Activated naive CD8-positive, alpha-beta T cell treated with anti-CD3 and anti-CD28 coated beads, Interleukin-2, amount 50 U/mL, for 24 hours (primary cell): ENCODE results near the gene MBD6.
"Not testable (repeated sequence)": the region's sequence is repeated elsewhere in the genome, so short reads cannot be mapped to it uniquely, and the experiment has no call there.

Source experiments
- ATAC-seq: fragments of 150-1000 bp; cut with Tn5 transposase; one replicate; pipeline ENCODE4 v1.10.0; 2021
- DNase-seq: peaks from one replicate; pipeline ENCODE4 v3.0.0; 2021
- H3K27ac Mint-ChIP-seq: one replicate; pipeline ENCODE4 v1.8.0; 2021; ENCODE audit warnings: mild to moderate bottlenecking, mixed read lengths
- H3K27me3 Mint-ChIP-seq: one replicate; pipeline ENCODE4 v1.8.0; 2021; ENCODE audit warnings: mixed read lengths
- H3K36me3 Mint-ChIP-seq: one replicate; pipeline ENCODE4 v1.8.0; 2021; ENCODE audit warnings: low read depth, mixed read lengths
- H3K4me1 Mint-ChIP-seq: one replicate; pipeline ENCODE4 v1.8.0; 2021; ENCODE audit warnings: mixed read lengths
- H3K4me3 Mint-ChIP-seq: one replicate; pipeline ENCODE4 v1.8.0; 2021; ENCODE audit warnings: mild to moderate bottlenecking, moderate library complexity, mixed read lengths
- H3K9me3 Mint-ChIP-seq: one replicate; pipeline ENCODE4 v1.8.0; 2021; ENCODE audit warnings: mixed read lengths

Gene MBD6

GRCh38 chr12:57551637-57552305, 29.1 kb downstream of the MBD6 start:
- Mint-ChIP-seq H3K4me1 (peaks cover 20% of the 10 kb centered on the region), H3K36me3 (no peaks in the 10 kb centered on the region), H3K4me3 (no peak overlapping the region), H3K27me3 (peaks cover 11% of the 10 kb centered on the region), H3K27ac (no peak overlapping the region), H3K9me3 (no peaks in the 10 kb centered on the region)
- no peak for DNase-seq
- no peak for ATAC-seq

GRCh38 chr12:57552306-57552651, 29.7 kb downstream of the MBD6 start:
- no peaks in the 10 kb centered on the region for H3K36me3 Mint-ChIP-seq
- ATAC-seq: no peak
- H3K4me1 Mint-ChIP-seq: peaks cover 18% of the 10 kb centered on the region
- H3K9me3 Mint-ChIP-seq: no peaks in the 10 kb centered on the region
- H3K4me3 Mint-ChIP-seq: no peak overlapping the region
- peaks cover 11% of the 10 kb centered on the region for H3K27me3 Mint-ChIP-seq
- no peak for DNase-seq
- H3K27ac Mint-ChIP-seq: no peak overlapping the region

- no peak overlapping the region for H3K4me3 Mint-ChIP-seq
- ATAC-seq: no peak
- no peaks in the 10 kb centered on the region for H3K36me3 Mint-ChIP-seq
- no peak for DNase-seq
- H3K9me3 Mint-ChIP-seq: no peaks in the 10 kb centered on the region
- peaks cover 11% of the 10 kb centered on the region for H3K27me3 Mint-ChIP-seq
- no peak overlapping the region for H3K27ac Mint-ChIP-seq
- peaks cover 12% of the 10 kb centered on the region for H3K4me1 Mint-ChIP-seq
Measured at GRCh38 chr12:57552835-57553313, 30.2 kb downstream of the MBD6 start.

- DNase-seq (no peak), ATAC-seq (no peak)
- Mint-ChIP-seq H3K9me3 (no peaks in the 10 kb centered on the region), H3K27me3 (peaks cover 11% of the 10 kb centered on the region), H3K4me1 (peaks cover 12% of the 10 kb centered on the region), H3K4me3 (no peak overlapping the region), H3K36me3 (no peaks in the 10 kb centered on the region), H3K27ac (no peak overlapping the region)
Measured at GRCh38 chr12:57553343-57554202, 30.9 kb downstream of the MBD6 start.

GRCh38 chr12:57554453-57554852, 31.8 kb downstream of the MBD6 start:
- Mint-ChIP-seq H3K27ac (no peak overlapping the region), H3K9me3 (no peaks in the 10 kb centered on the region), H3K4me3 (no peak overlapping the region), H3K4me1 (peaks cover 9% of the 10 kb centered on the region), H3K36me3 (no peaks in the 10 kb centered on the region), H3K27me3 (peaks cover 5% of the 10 kb centered on the region)
- DNase-seq (no peak), ATAC-seq (no peak)

- no peak for ATAC-seq
- Mint-ChIP-seq H3K9me3 (no peaks in the 10 kb centered on the region), H3K27me3 (peaks cover 4% of the 10 kb centered on the region), H3K4me1 (peaks cover 7% of the 10 kb centered on the region), H3K27ac (no peak overlapping the region), H3K36me3 (no peaks in the 10 kb centered on the region), H3K4me3 (no peak overlapping the region)
- DNase-seq: no peak
Measured at GRCh38 chr12:57554897-57555296, 32.3 kb downstream of the MBD6 start.

GRCh38 chr12:57558864-57559263, 36.2 kb downstream of the MBD6 start:
- Mint-ChIP-seq H3K9me3 (no peaks in the 10 kb centered on the region), H3K27me3 (no peaks in the 10 kb centered on the region), H3K4me3 (no peak overlapping the region), H3K4me1 (no peaks in the 10 kb centered on the region), H3K27ac (no peak overlapping the region), H3K36me3 (no peaks in the 10 kb centered on the region)
- DNase-seq (no peak), ATAC-seq (no peak)

- no peaks in the 10 kb centered on the region for H3K9me3 Mint-ChIP-seq
- H3K36me3 Mint-ChIP-seq: no peaks in the 10 kb centered on the region
- H3K4me3 Mint-ChIP-seq: no peak overlapping the region
- no peak for DNase-seq
- H3K27me3 Mint-ChIP-seq: no peaks in the 10 kb centered on the region
- no peak for ATAC-seq
- H3K4me1 Mint-ChIP-seq: no peaks in the 10 kb centered on the region
- no peak overlapping the region for H3K27ac Mint-ChIP-seq
Measured at GRCh38 chr12:57560516-57560915, 37.9 kb downstream of the MBD6 start.

GRCh38 chr12:57561117-57561516, 38.5 kb downstream of the MBD6 start:
- not testable (repeated sequence) for H3K27ac Mint-ChIP-seq, H3K4me3 Mint-ChIP-seq, H3K9me3 Mint-ChIP-seq, H3K27me3 Mint-ChIP-seq, ATAC-seq, DNase-seq, H3K4me1 Mint-ChIP-seq, H3K36me3 Mint-ChIP-seq

- Mint-ChIP-seq H3K4me1 (no peaks in the 10 kb centered on the region), H3K27ac (no peak overlapping the region), H3K9me3 (no peaks in the 10 kb centered on the region), H3K4me3 (no peak overlapping the region), H3K27me3 (no peaks in the 10 kb centered on the region), H3K36me3 (no peaks in the 10 kb centered on the region)
- no peak for ATAC-seq
- no peak for DNase-seq
Measured at GRCh38 chr12:57563358-57563757, 40.7 kb downstream of the MBD6 start.

GRCh38 chr12:57564178-57564740, 41.6 kb downstream of the MBD6 start:
- Mint-ChIP-seq H3K4me1 (no peaks in the 10 kb centered on the region), H3K27ac (no peak overlapping the region), H3K9me3 (no peaks in the 10 kb centered on the region), H3K4me3 (no peak overlapping the region), H3K36me3 (no peaks in the 10 kb centered on the region), H3K27me3 (no peaks in the 10 kb centered on the region)
- DNase-seq (no peak), ATAC-seq (no peak)

- DNase-seq: no peak
- no peak for ATAC-seq
- H3K4me1 Mint-ChIP-seq: no peaks in the 10 kb centered on the region
- H3K27me3 Mint-ChIP-seq: no peaks in the 10 kb centered on the region
- no peaks in the 10 kb centered on the region for H3K9me3 Mint-ChIP-seq
- H3K27ac Mint-ChIP-seq: no peak overlapping the region
- H3K36me3 Mint-ChIP-seq: no peaks in the 10 kb centered on the region
- no peak overlapping the region for H3K4me3 Mint-ChIP-seq
Measured at GRCh38 chr12:57568838-57569237, 46.2 kb downstream of the MBD6 start.

- Mint-ChIP-seq H3K27ac (no peak overlapping the region), H3K4me1 (no peaks in the 10 kb centered on the region), H3K27me3 (no peaks in the 10 kb centered on the region), H3K9me3 (no peaks in the 10 kb centered on the region), H3K36me3 (no peaks in the 10 kb centered on the region), H3K4me3 (no peak overlapping the region)
- DNase-seq (no peak), ATAC-seq (no peak)
Measured at GRCh38 chr12:57569858-57570257, 47.2 kb downstream of the MBD6 start.

GRCh38 chr12:57570438-57570837, 47.8 kb downstream of the MBD6 start:
- H3K27me3 Mint-ChIP-seq, H3K27ac Mint-ChIP-seq, H3K9me3 Mint-ChIP-seq, DNase-seq, H3K4me1 Mint-ChIP-seq, H3K36me3 Mint-ChIP-seq, H3K4me3 Mint-ChIP-seq, ATAC-seq: not testable (repeated sequence)
